ENCODE data around the gene PFKFB2.

PFKFB2 gene

DNA sequence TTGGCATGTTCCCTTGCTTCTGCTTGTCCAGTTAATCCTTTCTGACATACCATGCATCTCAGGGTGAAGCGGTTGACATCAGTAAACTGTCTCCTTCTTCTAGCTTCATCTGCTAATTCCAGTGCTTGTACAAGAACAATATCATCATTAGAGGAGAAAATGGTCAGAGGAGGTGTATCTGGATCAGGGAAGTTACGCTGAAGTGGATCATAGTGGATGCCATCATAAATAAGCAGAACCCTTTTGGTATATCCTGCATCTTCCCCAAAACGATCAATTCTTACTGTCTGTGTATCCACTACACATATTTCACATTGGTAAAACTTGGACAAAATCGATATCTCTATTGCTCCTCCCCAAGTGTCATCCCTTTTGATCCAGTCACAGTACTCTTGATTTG, 4.0 kb upstream of the PFKFB2 start:
- H4K5ac ChIP-seq (ENCODE audit: low read length): no peak overlapping the region
- WGBS (ENCODE audit: extremely low coverage, insufficient coverage, low lambda C conversion rate): no CpG with 5 or more reads among the region's 4 CpGs
- no peaks in the 10 kb centered on the region for H3K4me1 ChIP-seq (ENCODE audit: control insufficient read depth, low read depth, low read length)
- H3K4ac ChIP-seq (ENCODE audit: low read depth, low read length): no peak overlapping the region
- H2BK15ac ChIP-seq (replicated peaks; ENCODE audit: low read depth): no peak overlapping the region
- H3K4me2 ChIP-seq (ENCODE audit: low read length): no peak overlapping the region
- no peak overlapping the region for H3K23ac ChIP-seq (ENCODE audit: low read length)
- no peak overlapping the region for H3K18ac ChIP-seq (ENCODE audit: low read length)
- no peak overlapping the region for H3K56ac ChIP-seq (ENCODE audit: low read length)
- no peak overlapping the region for H2BK120ac ChIP-seq (ENCODE audit: low read depth, low read length)
- H2AK5ac ChIP-seq (ENCODE audit: low read length): no peak overlapping the region
- H3K27ac ChIP-seq (ENCODE audit: low read depth, low read length): no peak overlapping the region
- H3K27me3 ChIP-seq (ENCODE audit: insufficient read depth, low read length, poor library complexity): no peaks in the 10 kb centered on the region
- peaks cover 3% of the 10 kb centered on the region for H3K79me1 ChIP-seq (ENCODE audit: low read length)
- no peak overlapping the region for H3K9ac ChIP-seq (ENCODE audit: low read length)
- H3K4me3 ChIP-seq (ENCODE audit: low read length): no peak overlapping the region
- H2BK5ac ChIP-seq (ENCODE audit: low read length): no peak overlapping the region
- no peak for DNase-seq
- no peak overlapping the region for H4K8ac ChIP-seq (ENCODE audit: low read depth, low read length)
- peaks cover 26% of the 10 kb centered on the region for H3K79me2 ChIP-seq (ENCODE audit: control insufficient read depth, insufficient read depth, low read length)
- H3K36me3 ChIP-seq (ENCODE audit: control insufficient read depth, insufficient read depth, low read length): peaks cover 3% of the 10 kb centered on the region

DNA sequence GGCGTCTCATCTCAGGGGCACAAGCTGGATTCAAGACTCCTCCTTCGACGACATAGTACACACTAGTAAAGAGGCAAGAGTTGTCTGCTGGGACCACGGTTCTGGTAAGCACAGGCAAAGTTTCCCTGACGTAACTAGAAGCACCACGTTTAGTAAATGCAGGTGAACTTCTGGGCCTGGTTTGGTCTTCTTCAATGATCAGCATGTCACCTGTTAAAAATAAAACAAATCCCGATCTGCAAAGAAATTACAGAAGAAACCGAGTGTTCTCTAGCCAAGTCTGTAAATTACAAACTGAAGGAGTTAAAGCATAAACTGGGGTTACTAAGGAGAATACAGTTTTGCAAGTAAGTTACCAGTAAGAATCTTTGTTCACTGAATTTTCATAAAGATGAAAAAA, 3.6 kb upstream of the PFKFB2 start:
- Histone ChIP-seq H3K56ac (ENCODE audit: low read length) (no peak overlapping the region), H3K27me3 (ENCODE audit: insufficient read depth, low read length, poor library complexity) (no peaks in the 10 kb centered on the region), H3K4me2 (ENCODE audit: low read length) (peak overlapping the region; percentile 8), H2BK15ac (replicated peaks; ENCODE audit: low read depth) (no peak overlapping the region), H4K8ac (ENCODE audit: low read depth, low read length) (no peak overlapping the region), H3K79me2 (ENCODE audit: control insufficient read depth, insufficient read depth, low read length) (peaks cover 26% of the 10 kb centered on the region), H3K23ac (ENCODE audit: low read length) (no peak overlapping the region), H3K18ac (ENCODE audit: low read length) (no peak overlapping the region), H3K4me1 (ENCODE audit: control insufficient read depth, low read depth, low read length) (no peaks in the 10 kb centered on the region), H3K9ac (ENCODE audit: low read length) (peak overlapping the region; percentile 32), H3K36me3 (ENCODE audit: control insufficient read depth, insufficient read depth, low read length) (peaks cover 3% of the 10 kb centered on the region), H2AK5ac (ENCODE audit: low read length) (no peak overlapping the region), H4K5ac (ENCODE audit: low read length) (no peak overlapping the region), H3K79me1 (ENCODE audit: low read length) (peaks cover 3% of the 10 kb centered on the region), H2BK120ac (ENCODE audit: low read depth, low read length) (no peak overlapping the region), H3K27ac (ENCODE audit: low read depth, low read length) (no peak overlapping the region), H3K4me3 (ENCODE audit: low read length) (no peak overlapping the region), H2BK5ac (ENCODE audit: low read length) (no peak overlapping the region), H3K4ac (ENCODE audit: low read depth, low read length) (no peak overlapping the region)
- DNase-seq: no peak
- no CpG with 5 or more reads among the region's 8 CpGs for WGBS (ENCODE audit: extremely low coverage, insufficient coverage, low lambda C conversion rate)

DNA sequence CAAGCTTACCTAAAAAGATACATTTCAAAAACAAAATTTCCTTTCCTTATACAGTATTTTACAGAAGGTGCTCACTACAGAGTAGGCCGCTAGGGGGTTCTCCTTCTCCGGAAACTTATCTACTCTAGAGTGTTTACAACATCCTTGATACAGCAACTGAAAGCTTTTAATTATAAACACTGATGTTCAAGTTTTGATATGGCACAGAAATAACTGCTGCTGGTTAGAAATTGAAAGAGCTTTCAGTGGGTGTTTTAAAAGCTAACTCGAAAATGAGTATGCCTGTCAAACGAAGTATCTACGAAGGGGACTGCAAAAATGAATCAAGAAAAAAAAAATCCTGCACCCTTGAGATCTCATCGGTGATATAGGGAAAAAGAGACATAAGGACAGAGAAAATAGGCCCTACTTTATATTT, 3.1 kb upstream of the PFKFB2 start:
- Histone ChIP-seq H3K23ac (ENCODE audit: low read length) (no peak overlapping the region), H3K18ac (ENCODE audit: low read length) (no peak overlapping the region), H3K4me2 (ENCODE audit: low read length) (peak overlapping the region; percentile 56), H3K4me3 (ENCODE audit: low read length) (peak overlapping the region; percentile 75), H2AK5ac (ENCODE audit: low read length) (no peak overlapping the region), H2BK15ac (replicated peaks; ENCODE audit: low read depth) (no peak overlapping the region), H4K5ac (ENCODE audit: low read length) (no peak overlapping the region), H3K27me3 (ENCODE audit: insufficient read depth, low read length, poor library complexity) (no peaks in the 10 kb centered on the region), H3K9ac (ENCODE audit: low read length) (peak overlapping the region; percentile 92), H2BK120ac (ENCODE audit: low read depth, low read length) (no peak overlapping the region), H3K79me2 (ENCODE audit: control insufficient read depth, insufficient read depth, low read length) (peaks cover 26% of the 10 kb centered on the region), H3K27ac (ENCODE audit: low read depth, low read length) (peak overlapping the region; percentile 87), H2BK5ac (ENCODE audit: low read length) (no peak overlapping the region), H3K56ac (ENCODE audit: low read length) (peak overlapping the region; percentile 93), H3K4ac (ENCODE audit: low read depth, low read length) (no peak overlapping the region), H3K79me1 (ENCODE audit: low read length) (peaks cover 3% of the 10 kb centered on the region), H4K8ac (ENCODE audit: low read depth, low read length) (no peak overlapping the region), H3K4me1 (ENCODE audit: control insufficient read depth, low read depth, low read length) (no peaks in the 10 kb centered on the region), H3K36me3 (ENCODE audit: control insufficient read depth, insufficient read depth, low read length) (peaks cover 3% of the 10 kb centered on the region)
- WGBS (ENCODE audit: extremely low coverage, insufficient coverage, low lambda C conversion rate): no CpG with 5 or more reads among the region's 6 CpGs
- DNase-seq: peak; percentile 63

DNA sequence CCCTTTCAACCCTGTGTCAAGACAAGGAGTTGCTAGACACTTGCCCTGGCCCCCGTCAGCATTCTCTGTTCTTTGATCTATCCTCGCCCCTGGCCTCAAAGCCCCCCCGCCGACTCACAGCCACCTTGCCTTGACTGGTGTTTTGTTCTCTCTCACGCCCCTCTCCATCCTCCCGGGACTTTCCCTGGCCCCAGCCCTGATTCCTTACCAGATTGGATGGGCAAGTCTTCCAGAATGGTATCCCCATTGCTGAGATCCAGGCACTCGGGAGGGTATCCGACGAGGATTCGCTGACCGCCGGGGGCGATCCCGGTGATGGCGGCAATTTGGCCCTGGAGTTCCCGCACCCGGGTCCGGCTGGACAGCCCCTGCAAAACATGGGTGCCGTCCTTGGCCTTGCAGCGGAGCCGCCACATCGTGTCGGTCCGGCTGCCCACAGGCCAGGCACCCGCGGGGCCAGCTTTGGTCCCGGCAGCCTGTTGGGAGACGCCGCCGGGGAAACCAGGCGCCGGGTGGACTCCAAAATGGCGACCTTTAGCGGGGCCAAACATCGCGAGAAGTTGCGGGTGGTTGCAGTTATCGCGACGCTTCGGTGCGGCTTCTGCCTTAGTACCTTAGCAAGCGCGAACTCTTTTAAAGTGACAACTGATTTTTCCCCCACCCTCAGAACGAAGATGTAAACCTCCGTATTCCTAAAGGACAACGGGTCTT, 2.4 kb upstream of the PFKFB2 start:
- H3K4me1 ChIP-seq (ENCODE audit: control insufficient read depth, low read depth, low read length): no peaks in the 10 kb centered on the region
- peak overlapping the region; percentile 28 for H3K4ac ChIP-seq (ENCODE audit: low read depth, low read length)
- peak overlapping the region; percentile 59 for H3K4me2 ChIP-seq (ENCODE audit: low read length)
- no peak overlapping the region for H2BK120ac ChIP-seq (ENCODE audit: low read depth, low read length)
- peak overlapping the region; percentile 87 for H3K27ac ChIP-seq (ENCODE audit: low read depth, low read length)
- no CpG with 5 or more reads among the region's 47 CpGs for WGBS (ENCODE audit: extremely low coverage, insufficient coverage, low lambda C conversion rate)
- no peak overlapping the region for H2AK5ac ChIP-seq (ENCODE audit: low read length)
- H2BK5ac ChIP-seq (ENCODE audit: low read length): no peak overlapping the region
- H3K79me1 ChIP-seq (ENCODE audit: low read length): peaks cover 3% of the 10 kb centered on the region
- H3K18ac ChIP-seq (ENCODE audit: low read length): peak overlapping the region; percentile 64
- no peak overlapping the region for H4K8ac ChIP-seq (ENCODE audit: low read depth, low read length)
- peak overlapping the region; percentile 75 for H3K4me3 ChIP-seq (ENCODE audit: low read length)
- H3K56ac ChIP-seq (ENCODE audit: low read length): peak overlapping the region; percentile 93
- H3K79me2 ChIP-seq (ENCODE audit: control insufficient read depth, insufficient read depth, low read length): peaks cover 25% of the 10 kb centered on the region
- H2BK15ac ChIP-seq (replicated peaks; ENCODE audit: low read depth): no peak overlapping the region
- peak; percentile 95 for DNase-seq
- H3K9ac ChIP-seq (ENCODE audit: low read length): peak overlapping the region; percentile 92
- H4K5ac ChIP-seq (ENCODE audit: low read length): peak overlapping the region; percentile 28
- H3K27me3 ChIP-seq (ENCODE audit: insufficient read depth, low read length, poor library complexity): no peaks in the 10 kb centered on the region
- H3K36me3 ChIP-seq (ENCODE audit: control insufficient read depth, insufficient read depth, low read length): peaks cover 3% of the 10 kb centered on the region
- no peak overlapping the region for H3K23ac ChIP-seq (ENCODE audit: low read length)

DNA sequence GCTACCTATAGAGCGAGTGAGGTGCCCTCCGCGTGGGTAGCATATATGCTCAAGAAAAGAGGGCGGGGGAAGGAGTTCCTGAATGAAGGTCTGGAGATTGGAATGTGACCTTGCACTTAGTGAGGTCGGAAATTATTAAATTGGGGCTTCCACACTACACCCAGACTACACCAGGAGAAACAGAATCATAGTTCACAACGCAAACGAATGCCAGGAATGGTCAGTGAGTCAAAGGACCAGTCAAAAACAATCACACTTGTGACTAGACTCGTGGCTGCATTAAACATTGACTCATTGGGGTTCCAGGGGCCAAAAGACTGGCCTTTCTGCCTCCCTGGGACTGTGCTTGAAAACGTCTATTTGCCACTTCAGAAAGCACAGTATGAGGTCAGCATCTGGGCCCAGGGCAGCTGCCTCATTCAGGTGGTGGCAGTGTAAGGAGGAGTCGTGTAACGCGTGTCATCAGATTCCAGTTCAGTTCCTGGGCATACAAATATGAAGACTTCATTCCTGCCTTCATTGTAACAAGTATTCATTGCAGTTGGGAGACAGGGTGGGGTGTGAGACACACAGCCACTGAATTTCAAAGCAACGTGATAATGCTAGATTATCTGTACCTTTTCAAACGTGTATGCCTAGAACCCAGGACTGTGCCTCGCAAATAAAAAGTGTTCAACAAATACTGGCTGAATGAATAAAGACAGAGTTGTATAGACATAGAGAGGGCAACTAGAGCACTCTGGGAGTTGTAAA, 1.7 kb upstream of the PFKFB2 start, which contains the start of gene YOD1:
Gene YOD1 (minus strand): TSS at position 18 of the 753 bp plus-strand sequence. CDS start 178 bp downstream, outside the sequence.
- Histone ChIP-seq H3K27me3 (ENCODE audit: insufficient read depth, low read length, poor library complexity) (no peaks in the 10 kb centered on the region), H2BK15ac (replicated peaks; ENCODE audit: low read depth) (no peak within 1 kb of the TSS), H2AK5ac (ENCODE audit: low read length) (no peak within 1 kb of the TSS), H3K79me1 (ENCODE audit: low read length) (peaks cover 3% of the 10 kb centered on the region), H3K4me2 (ENCODE audit: low read length) (peak within 1 kb of the TSS; percentile 59), H3K4me1 (ENCODE audit: control insufficient read depth, low read depth, low read length) (no peaks in the 10 kb centered on the region), H3K18ac (ENCODE audit: low read length) (peak within 1 kb of the TSS; percentile 64), H3K36me3 (ENCODE audit: control insufficient read depth, insufficient read depth, low read length) (peaks cover 3% of the 10 kb centered on the region), H4K8ac (ENCODE audit: low read depth, low read length) (no peak within 1 kb of the TSS), H3K23ac (ENCODE audit: low read length) (no peak within 1 kb of the TSS), H3K79me2 (ENCODE audit: control insufficient read depth, insufficient read depth, low read length) (peaks cover 23% of the 10 kb centered on the region), H3K4ac (ENCODE audit: low read depth, low read length) (peak within 1 kb of the TSS; percentile 28), H3K56ac (ENCODE audit: low read length) (peak within 1 kb of the TSS; percentile 93), H2BK120ac (ENCODE audit: low read depth, low read length) (no peak within 1 kb of the TSS), H3K4me3 (ENCODE audit: low read length) (peak within 1 kb of the TSS; percentile 75), H4K5ac (ENCODE audit: low read length) (peak within 1 kb of the TSS; percentile 28), H2BK5ac (ENCODE audit: low read length) (no peak within 1 kb of the TSS), H3K27ac (ENCODE audit: low read depth, low read length) (peak within 1 kb of the TSS; percentile 87), H3K9ac (ENCODE audit: low read length) (peak within 1 kb of the TSS; percentile 92)
- WGBS (ENCODE audit: extremely low coverage, insufficient coverage, low lambda C conversion rate): no CpG with 5 or more reads among the region's 15 CpGs
- DNase-seq: peak; percentile 21

Measured in mesendoderm (in vitro differentiated cells).